Heart left ventricle (tissue), 16 donors: ENCODE measurements around the gene IGHMBP2. TPM values are rescaled to one million over a fixed set of nuclear protein-coding genes. Genes with fewer than 3 reads are reported as not detected.
A peak's percentile ranks its signal among the peaks of the same experiment; 100 is the strongest.

Experiments used
- ATAC-seq, 4 donors: fragments of 200-7000 bp; cut with Tn5 transposase; one replicate each; pipeline ENCODE4 v1.9.1; 2020 to 2022; ENCODE audit warnings: moderate library complexity in 4 of 4, mild to moderate bottlenecking in 3 of 4, moderate number of reproducible peaks in 1 of 4
- DNase-seq, 5 donors: peaks; one replicate each; pipeline ENCODE4 v3.0.0-alpha.2; 2020
- H3K27ac ChIP-seq, 12 donors: fragments of 200-600 bp; sonication (generic) in 4 of 12; one replicate each; pipeline versions ENCODE4 v1.5.0 to v1.8.0; 2016 to 2022; ENCODE audit warnings: mild to moderate bottlenecking in 2 of 12
- H3K27me3 ChIP-seq, 9 donors: fragments of 200-600 bp; sonication (generic) in 2 of 9; one replicate each; pipeline versions ENCODE4 v1.5.1 to v1.8.0; 2016 to 2022; ENCODE audit warnings: mild to moderate bottlenecking in 3 of 9
- H3K36me3 ChIP-seq, 9 donors: fragments of 200-600 bp; sonication (generic) in 2 of 9; one replicate each; pipeline versions ENCODE4 v1.5.0 to v1.8.0; 2018 to 2022; ENCODE audit warnings: mild to moderate bottlenecking in 2 of 9
- H3K4me1 ChIP-seq, 12 donors: fragments of 200-600 bp; sonication (generic) in 4 of 12; one replicate each; pipeline versions ENCODE4 v1.5.0 to v1.8.0; 2016 to 2022; ENCODE audit warnings: mild to moderate bottlenecking in 3 of 12
- H3K4me3 ChIP-seq, 12 donors: fragments of 200-600 bp; sonication (generic) in 4 of 12; one replicate each; pipeline versions ENCODE4 v1.5.0 to v1.8.0; 2017 to 2022; ENCODE audit warnings: mild to moderate bottlenecking in 9 of 12, moderate library complexity in 4 of 12
- H3K9me3 ChIP-seq, 12 donors: fragments of 200-600 bp; sonication (generic) in 4 of 12; one replicate each; pipeline versions ENCODE4 v1.5.0 to v1.8.0; 2016 to 2022; ENCODE audit warnings: mild to moderate bottlenecking in 1 of 12
- POLR2A ChIP-seq, 2 donors: fragments of 450-650 bp; IDR thresholded peaks; one replicate each; pipeline ENCODE4 v1.6.1; 2017; ENCODE audit warnings: antibody characterized with exemption in 2 of 2, mild to moderate bottlenecking in 2 of 2, moderate library complexity in 2 of 2
- WGBS, 4 donors: extraction: QIAGEN DNeasy Blood & Tissue Kit in 2 of 4; methylation state at CpG; one replicate each; pipeline versions ENCODE4 v1.1.5 to v1.1.7; 2013 to 2018; 5-methylcytosine and 5-hydroxymethylcytosine counted together
- intact Hi-C, 10 donors: fragments of 100-400 bp; cut with DNase I; formaldehyde crosslinking; loops; one replicate each; pipeline versions ENCODE4 v1.11.1 to v1.14.2; 2022
- polyA plus RNA-seq, 2 donors: library from polyadenylated mRNA; stranded (reverse); fragments of 200-250 nt; gene quantifications; one replicate each; pipeline ENCODE4 v1.2.3, GENCODE V29; 2013
- total RNA-seq, 9 donors: library from RNA; depleted of rRNA in 2 of 9; stranded (reverse); fragments of >200 nt in 2 of 9; fragmentation: NEBNext Ultra II Directional in 3 of 9; extraction: Animal tissue kit (Norgen Biotek cat#: 25700) in 3 of 9; gene quantifications; one replicate each; pipeline versions ENCODE4 v1.1.0 to v1.2.4, GENCODE V29; 2016 to 2023
- TF ChIP-seq, protein P1 (sequence below), 12 donors: fragments of 200-600 bp; sonication (generic) in 4 of 12; IDR thresholded peaks; one replicate each; pipeline versions ENCODE4 v1.5.0 to v1.8.0; 2018 to 2022; ENCODE audit warnings: antibody characterized with exemption in 12 of 12, mild to moderate bottlenecking in 5 of 12
- donor health status: ischemic (EF 13 %, LVEDD 7.1; RV severe dilation, severe dysfunction).
- donor health status: healthy with polysubstance abuse.
- donor health status: DM: no; HTN: yes; CAD: no.
- donor health status: DM: no; HTN: no; CAD: no.
- donor health status: ischemic (EF 25% LVEDD 6.9; RV normal size, moderate dysfunction).
- donor health status: ischemic (EF 25% LVEDD 5.7; RV mildly dilated, moderate dysfunction).
- donor health status: healthy.
- donor health status: DM: yes; HTN: yes; CAD: no.
- donor health status: ischemic (EF 35%, LVEDD 5.7; RV mildly dilated, moderate dysfunction).
- donor health status: nonischemic (EF 11% LVEDD 7.7; RV severe dilation, severe dysfunction).
- donor health status: DM: yes; HTN: yes; CAD: no.
- donor health status: PGD.
- donor health status: ischemic (EF 29% LVEDD 5.4; RV normal size, mild dysfunction).
- donor health status: nonischemic (EF 23%, LVEDD 6.1; RV moderate dilation, normal function).

Gene IGHMBP2
- total and polyA plus RNA-seq, 11 donors: 8.3 to 18.9 (median 12.6) TPM

DNA sequence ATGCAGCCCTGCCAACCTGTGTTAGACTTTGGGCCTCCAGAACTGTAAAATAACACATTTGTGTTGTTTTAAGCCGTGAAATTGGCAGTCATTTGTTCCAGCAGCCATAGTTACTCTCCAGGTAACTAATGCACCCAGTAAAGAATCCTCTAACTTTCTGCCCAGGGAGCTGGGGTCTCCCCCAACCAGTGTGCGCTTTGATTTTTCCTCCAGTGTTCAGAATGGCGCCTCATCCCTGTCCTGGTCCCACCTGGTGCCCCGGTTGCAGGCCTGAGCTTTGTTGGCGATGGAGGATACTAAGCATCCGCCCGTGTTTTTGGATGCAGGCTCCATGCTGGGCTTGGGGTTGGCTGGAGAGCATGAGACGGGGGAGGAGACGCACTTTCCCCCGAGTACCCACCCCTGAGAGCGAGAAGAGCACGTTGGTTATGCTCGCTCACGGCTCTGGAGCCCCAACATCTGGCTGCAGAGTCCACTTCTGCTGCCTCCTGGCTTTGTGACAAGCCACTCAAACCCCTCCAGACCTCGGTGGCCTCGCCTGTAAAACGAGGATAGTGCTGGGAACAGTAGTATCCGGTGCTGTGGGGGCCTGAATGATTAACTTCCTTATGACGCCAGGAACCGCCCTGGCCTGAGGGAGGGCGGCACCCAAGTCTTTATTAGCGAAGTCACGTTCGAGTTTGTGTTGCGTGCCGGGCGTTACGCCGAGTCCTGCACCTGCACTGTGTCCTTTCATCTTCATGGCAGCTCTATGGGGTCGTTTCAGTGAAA, 51.3 kb downstream of the IGHMBP2 start:
- 37 to 50% (median 45%) methylated on average over 30 of the region's 30 CpGs for WGBS, 4 donors
- peaks cover 0 to 11% (median 8%) of the 10 kb centered on the region in 12 donors for H3K4me1 ChIP-seq
- H3K4me3 ChIP-seq: peak overlapping the region in 8 of 12 donors; percentile 8 to 33 (median 12)
- DNase-seq: peak; percentile 24 to 65 (median 54)
- ATAC-seq: peak; percentile 48 to 96 (median 81)
- peak overlapping the region in 2 of 12 donors; percentile 22 to 84 for H3K27ac ChIP-seq
- no peaks in the 10 kb centered on the region for H3K9me3 ChIP-seq
- intact Hi-C loops: loop anchor here in 1 of 10 donors (10.0 kb wide), 1 partner anchor 130 kb away; no protein-coding TSS in a partner anchor
- no peaks in the 10 kb centered on the region for H3K27me3 ChIP-seq
- TF ChIP-seq POLR2A (IDR thresholded peaks at IDR 0.05): no peak
- TF ChIP-seq, protein P1, sequence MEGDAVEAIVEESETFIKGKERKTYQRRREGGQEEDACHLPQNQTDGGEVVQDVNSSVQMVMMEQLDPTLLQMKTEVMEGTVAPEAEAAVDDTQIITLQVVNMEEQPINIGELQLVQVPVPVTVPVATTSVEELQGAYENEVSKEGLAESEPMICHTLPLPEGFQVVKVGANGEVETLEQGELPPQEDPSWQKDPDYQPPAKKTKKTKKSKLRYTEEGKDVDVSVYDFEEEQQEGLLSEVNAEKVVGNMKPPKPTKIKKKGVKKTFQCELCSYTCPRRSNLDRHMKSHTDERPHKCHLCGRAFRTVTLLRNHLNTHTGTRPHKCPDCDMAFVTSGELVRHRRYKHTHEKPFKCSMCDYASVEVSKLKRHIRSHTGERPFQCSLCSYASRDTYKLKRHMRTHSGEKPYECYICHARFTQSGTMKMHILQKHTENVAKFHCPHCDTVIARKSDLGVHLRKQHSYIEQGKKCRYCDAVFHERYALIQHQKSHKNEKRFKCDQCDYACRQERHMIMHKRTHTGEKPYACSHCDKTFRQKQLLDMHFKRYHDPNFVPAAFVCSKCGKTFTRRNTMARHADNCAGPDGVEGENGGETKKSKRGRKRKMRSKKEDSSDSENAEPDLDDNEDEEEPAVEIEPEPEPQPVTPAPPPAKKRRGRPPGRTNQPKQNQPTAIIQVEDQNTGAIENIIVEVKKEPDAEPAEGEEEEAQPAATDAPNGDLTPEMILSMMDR (IDR thresholded peaks at IDR 0.05): no peak
- no peaks in the 10 kb centered on the region for H3K36me3 ChIP-seq

- TF ChIP-seq POLR2A (IDR thresholded peaks at IDR 0.05): no peak
- H3K36me3 ChIP-seq: no peaks in the 10 kb centered on the region
- intact Hi-C loops: loop anchor here in 1 of 10 donors (10.0 kb wide), 1 partner anchor 129 kb away; no protein-coding TSS in a partner anchor
- H3K27ac ChIP-seq: peak overlapping the region in 1 of 12 donors; percentile 84
- ATAC-seq (no peak), DNase-seq (no peak)
- peak overlapping the region in 8 of 12 donors; percentile 8 to 33 (median 12) for H3K4me3 ChIP-seq
- H3K27me3 ChIP-seq: no peaks in the 10 kb centered on the region
- no peaks in the 10 kb centered on the region for H3K9me3 ChIP-seq
- H3K4me1 ChIP-seq: peaks cover 0 to 11% (median 8%) of the 10 kb centered on the region in 12 donors
- 29 to 49% (median 37%) methylated on average over 1 to 5 of the region's 5 CpGs; no CpG with 5 or more reads in 1 of the 4 donors for whole genome bisulfite sequencing, 4 donors
Measured at GRCh38 chr11:68955607-68955958, 51.9 kb downstream of the IGHMBP2 start.

- no peak for TF ChIP-seq POLR2A (IDR thresholded peaks at IDR 0.05)
- TF ChIP-seq, protein P1 (IDR thresholded peaks at IDR 0.05): no peak
- Histone ChIP-seq H3K27ac (peak overlapping the region in 1 of 12 donors; percentile 84), H3K27me3 (no peaks in the 10 kb centered on the region), H3K36me3 (no peaks in the 10 kb centered on the region), H3K4me3 (no peak overlapping the region), H3K9me3 (no peaks in the 10 kb centered on the region), H3K4me1 (peaks cover 0 to 11% (median 8%) of the 10 kb centered on the region in 12 donors)
- peak in 1 of 5 donors; percentile 48 for DNase-seq
- 16 to 56% (median 28%) methylated on average over 5 to 12 of the region's 12 CpGs for WGBS, 4 donors
- peak in 1 of 4 donors; percentile 44 for ATAC-seq
- intact Hi-C loops: loop anchor here in 1 of 10 donors (10.0 kb wide), 1 partner anchor 129 kb away; no protein-coding TSS in a partner anchor
Measured at GRCh38 chr11:68956142-68956541, 52.5 kb downstream of the IGHMBP2 start.

- DNase-seq (peak in 1 of 5 donors; percentile 46), ATAC-seq (no peak)
- TF ChIP-seq, protein P1 (IDR thresholded peaks at IDR 0.05): no peak
- no peak for TF ChIP-seq POLR2A (IDR thresholded peaks at IDR 0.05)
- intact Hi-C loops: loop anchor here in 1 of 10 donors (10.0 kb wide), 1 partner anchor 128 kb away; no protein-coding TSS in a partner anchor
- no peak overlapping the region for H3K4me3 ChIP-seq
- H3K27ac ChIP-seq: peak overlapping the region in 1 of 12 donors; percentile 84
- WGBS, 4 donors: 75 to 81% (median 79%) methylated on average over 12 of the region's 12 CpGs
- H3K4me1 ChIP-seq: peaks cover 0 to 11% (median 8%) of the 10 kb centered on the region in 12 donors
- no peaks in the 10 kb centered on the region for H3K27me3 ChIP-seq
- no peaks in the 10 kb centered on the region for H3K36me3 ChIP-seq
- H3K9me3 ChIP-seq: no peaks in the 10 kb centered on the region
Measured at GRCh38 chr11:68956547-68957254, 53.0 kb downstream of the IGHMBP2 start.
